HL-60 (cell line): ENCODE results near the gene ZSCAN20.

Experiments used
- DNase-seq, 2 experiments: peaks; one replicate each; pipeline ENCODE4 v3.0.0-alpha.2; 2010 to 2020; ENCODE audit warnings: low read depth in 1 of 2, low spot score in 1 of 2
- H3K27ac ChIP-seq: fragments of 250-450 bp; sonication (Bioruptor Pico); replicated peaks from 2 replicates; pipeline ENCODE4 v1.5.1; 2020; ENCODE audit warnings: mild to moderate bottlenecking, moderate library complexity
- H3K27me3 ChIP-seq: fragments of 250-450 bp; sonication (Bioruptor Pico); 2 replicates; pipeline ENCODE4 v1.5.1; 2021; ENCODE audit warnings: mild to moderate bottlenecking, moderate library complexity; ENCODE audit not compliant: insufficient read depth, poor library complexity, severe bottlenecking
- H3K4me3 ChIP-seq: replicated peaks from 2 replicates; pipeline ENCODE4 v1.5.1; 2011; ENCODE audit warnings: mild to moderate bottlenecking, control low read depth, low read length; ENCODE audit not compliant: insufficient read depth
- CTCF ChIP-seq: IDR thresholded peaks from one replicate; pipeline ENCODE4 v1.5.1; 2011; ENCODE audit warnings: low read length, control low read depth, inconsistent platforms; ENCODE audit not compliant: insufficient read depth
- GABPA ChIP-seq: IDR thresholded peaks from 2 replicates; pipeline ENCODE4 v1.6.1; 2012; ENCODE audit warnings: low read depth
- POLR2AphosphoS5 ChIP-seq: IDR thresholded peaks from 2 replicates; pipeline ENCODE4 v1.6.1; 2012; ENCODE audit warnings: low read depth
- SPI1 ChIP-seq: IDR thresholded peaks from 2 replicates; pipeline ENCODE4 v1.6.1; 2012; ENCODE audit warnings: low read depth, mild to moderate bottlenecking, borderline replicate concordance
- TF ChIP-seq, protein P1 (sequence below): IDR thresholded peaks from 2 replicates; pipeline ENCODE4 v1.6.1; 2012; ENCODE audit warnings: low read depth; ENCODE audit not compliant: insufficient replicate concordance

The ZSCAN20 gene

GRCh38 chr1:33500547-33500946 lies 28.1 kb downstream of the ZSCAN20 start:
- H3K4me3 ChIP-seq: no peak overlapping the region
- DNase-seq: no peak
- H3K27me3 ChIP-seq: no peaks in the 10 kb centered on the region
- no peak for TF ChIP-seq CTCF
- no peak overlapping the region for H3K27ac ChIP-seq

GRCh38 chr1:33501309-33501708 lies 28.9 kb downstream of the ZSCAN20 start:
- no peaks in the 10 kb centered on the region for H3K27me3 ChIP-seq
- no peak for DNase-seq
- no peak overlapping the region for H3K4me3 ChIP-seq
- TF ChIP-seq SPI1 (peak; percentile 48), CTCF (no peak), GABPA (no peak), POLR2AphosphoS5 (no peak)
- TF ChIP-seq, protein P1, sequence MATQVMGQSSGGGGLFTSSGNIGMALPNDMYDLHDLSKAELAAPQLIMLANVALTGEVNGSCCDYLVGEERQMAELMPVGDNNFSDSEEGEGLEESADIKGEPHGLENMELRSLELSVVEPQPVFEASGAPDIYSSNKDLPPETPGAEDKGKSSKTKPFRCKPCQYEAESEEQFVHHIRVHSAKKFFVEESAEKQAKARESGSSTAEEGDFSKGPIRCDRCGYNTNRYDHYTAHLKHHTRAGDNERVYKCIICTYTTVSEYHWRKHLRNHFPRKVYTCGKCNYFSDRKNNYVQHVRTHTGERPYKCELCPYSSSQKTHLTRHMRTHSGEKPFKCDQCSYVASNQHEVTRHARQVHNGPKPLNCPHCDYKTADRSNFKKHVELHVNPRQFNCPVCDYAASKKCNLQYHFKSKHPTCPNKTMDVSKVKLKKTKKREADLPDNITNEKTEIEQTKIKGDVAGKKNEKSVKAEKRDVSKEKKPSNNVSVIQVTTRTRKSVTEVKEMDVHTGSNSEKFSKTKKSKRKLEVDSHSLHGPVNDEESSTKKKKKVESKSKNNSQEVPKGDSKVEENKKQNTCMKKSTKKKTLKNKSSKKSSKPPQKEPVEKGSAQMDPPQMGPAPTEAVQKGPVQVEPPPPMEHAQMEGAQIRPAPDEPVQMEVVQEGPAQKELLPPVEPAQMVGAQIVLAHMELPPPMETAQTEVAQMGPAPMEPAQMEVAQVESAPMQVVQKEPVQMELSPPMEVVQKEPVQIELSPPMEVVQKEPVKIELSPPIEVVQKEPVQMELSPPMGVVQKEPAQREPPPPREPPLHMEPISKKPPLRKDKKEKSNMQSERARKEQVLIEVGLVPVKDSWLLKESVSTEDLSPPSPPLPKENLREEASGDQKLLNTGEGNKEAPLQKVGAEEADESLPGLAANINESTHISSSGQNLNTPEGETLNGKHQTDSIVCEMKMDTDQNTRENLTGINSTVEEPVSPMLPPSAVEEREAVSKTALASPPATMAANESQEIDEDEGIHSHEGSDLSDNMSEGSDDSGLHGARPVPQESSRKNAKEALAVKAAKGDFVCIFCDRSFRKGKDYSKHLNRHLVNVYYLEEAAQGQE: no peak
- H3K27ac ChIP-seq: no peak overlapping the region

DNA sequence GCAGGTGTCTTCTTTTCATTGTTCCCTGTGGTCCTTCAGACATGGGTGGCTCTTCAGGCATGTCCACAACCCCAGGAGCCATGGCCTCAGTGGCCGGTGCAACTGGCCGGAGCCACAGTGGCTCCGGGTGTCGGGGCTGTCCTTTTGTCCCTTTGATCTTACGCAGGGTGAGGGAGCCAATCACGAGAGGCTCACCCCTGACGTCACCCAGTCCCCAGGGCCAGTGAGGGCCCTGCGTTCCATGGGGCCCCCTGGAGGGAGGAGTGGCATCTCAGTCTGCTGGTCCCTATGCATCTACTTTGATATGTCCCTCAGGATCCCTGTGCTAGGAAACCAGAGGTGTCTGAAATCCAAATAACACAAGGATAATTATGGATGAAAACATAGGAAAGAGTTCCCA lies 29.3 kb downstream of the ZSCAN20 start:
- no peak overlapping the region for H3K4me3 ChIP-seq
- no peaks in the 10 kb centered on the region for H3K27me3 ChIP-seq
- TF ChIP-seq, protein P1: no peak
- TF ChIP-seq SPI1: no peak
- TF ChIP-seq CTCF: no peak
- no peak for TF ChIP-seq GABPA
- TF ChIP-seq POLR2AphosphoS5: no peak
- H3K27ac ChIP-seq: no peak overlapping the region
- no peak for DNase-seq

GRCh38 chr1:33502726-33503125 lies 30.3 kb downstream of the ZSCAN20 start:
- no peak overlapping the region for H3K4me3 ChIP-seq
- no peak overlapping the region for H3K27ac ChIP-seq
- no peaks in the 10 kb centered on the region for H3K27me3 ChIP-seq
- no peak for TF ChIP-seq CTCF
- no peak for TF ChIP-seq POLR2AphosphoS5
- TF ChIP-seq GABPA: no peak
- TF ChIP-seq SPI1: no peak
- TF ChIP-seq, protein P1: no peak
- no peak for DNase-seq
